Activated CD4-positive, alpha-beta T cell treated with anti-CD3 and anti-CD28 coated beads for 1 hour (primary cell): ENCODE data around the gene ATP8B1.
"Not testable (repeated sequence)": the region's sequence is repeated elsewhere in the genome, so short reads cannot be mapped to it uniquely, and the experiment has no call there.

ENCODE experiments used
- DNase-seq: peaks from one replicate; pipeline ENCODE4 v3.0.0-alpha.2; 2020

Gene ATP8B1

GRCh38 chr18:57803103-57803969, at the start of gene ATP8B1:
Gene ATP8B1, minus strand, starts transcription at chr18:57803315. Its CDS starts 71,508 bp downstream, at chr18:57731807.
- no peak for DNase-seq

- no peak for DNase-seq
These were observed 46.9 kb upstream of the ATP8B1 start for GRCh38 chr18:57850063-57850462.

- DNase-seq: not testable (repeated sequence)
These were observed 45.3 kb upstream of the ATP8B1 start for GRCh38 chr18:57848374-57848773.

GRCh38 chr18:57847431-57847830, 44.3 kb upstream of the ATP8B1 start:
- DNase-seq: not testable (repeated sequence)

- no peak for DNase-seq
These were observed 43.1 kb upstream of the ATP8B1 start for GRCh38 chr18:57846258-57846657.

- no peak for DNase-seq
These were observed 42.5 kb upstream of the ATP8B1 start for GRCh38 chr18:57845605-57846074.

GRCh38 chr18:57844319-57844718, 41.2 kb upstream of the ATP8B1 start:
- no peak for DNase-seq

- DNase-seq: no peak
These were observed 40.3 kb upstream of the ATP8B1 start for GRCh38 chr18:57843386-57843785.

- DNase-seq: no peak
These were observed 38.5 kb upstream of the ATP8B1 start for GRCh38 chr18:57841568-57841967.

GRCh38 chr18:57839942-57840381, 36.8 kb upstream of the ATP8B1 start:
- no peak for DNase-seq

GRCh38 chr18:57837917-57838548, 34.9 kb upstream of the ATP8B1 start:
- DNase-seq: no peak

GRCh38 chr18:57836557-57836956, 33.4 kb upstream of the ATP8B1 start:
- no peak for DNase-seq

- no peak for DNase-seq
These were observed 32.8 kb upstream of the ATP8B1 start for GRCh38 chr18:57835904-57836303.

- no peak for DNase-seq
These were observed 31.5 kb upstream of the ATP8B1 start for GRCh38 chr18:57834616-57835015.

- no peak for DNase-seq
These were observed 30.5 kb upstream of the ATP8B1 start for GRCh38 chr18:57833441-57834101.

GRCh38 chr18:57832730-57833129, 29.6 kb upstream of the ATP8B1 start:
- DNase-seq: no peak

- no peak for DNase-seq
These were observed 28.7 kb upstream of the ATP8B1 start for GRCh38 chr18:57831597-57832377.

- DNase-seq: no peak
These were observed 24.5 kb upstream of the ATP8B1 start for GRCh38 chr18:57827646-57828045.

- DNase-seq: no peak
These were observed 23.1 kb upstream of the ATP8B1 start for GRCh38 chr18:57826252-57826651.

GRCh38 chr18:57820583-57820982, 17.5 kb upstream of the ATP8B1 start:
- not testable (repeated sequence) for DNase-seq

- DNase-seq: no peak
These were observed 16.8 kb upstream of the ATP8B1 start for GRCh38 chr18:57819671-57820460.

GRCh38 chr18:57819119-57819518, 16.0 kb upstream of the ATP8B1 start:
- DNase-seq: no peak
